SU-DHL-6 (cell line): ENCODE results near the gene PPP2R3A.
A peak's percentile ranks its signal among the peaks of the same experiment; 100 is the strongest.

ENCODE experiments used
- H2AFZ ChIP-seq: fragments of 200-600 bp; sonication (generic); 2 replicates; pipeline ENCODE4 v1.6.1; 2014; ENCODE audit warnings: low read depth, mild to moderate bottlenecking, moderate library complexity, mixed read lengths, antibody characterized with exemption, low read length; ENCODE audit not compliant: severe bottlenecking
- H3F3A ChIP-seq: fragments of 200-600 bp; shearing (Covaris generic); 2 replicates; pipeline ENCODE4 v1.6.0; 2016; ENCODE audit warnings: antibody characterized with exemption, mild to moderate bottlenecking; ENCODE audit not compliant: insufficient read depth
- H3K27ac ChIP-seq: fragments of 200-600 bp; sonication (generic); 2 replicates; pipeline ENCODE4 v1.5.1; 2016; ENCODE audit warnings: low read depth, mild to moderate bottlenecking, low read length, moderate library complexity, mixed read lengths
- H3K27me3 ChIP-seq: fragments of 200-600 bp; sonication (generic), shearing (Covaris generic); 2 replicates; pipeline ENCODE4 v1.6.0; 2014; ENCODE audit warnings: mild to moderate bottlenecking, low read length
- H3K36me3 ChIP-seq: fragments of 200-600 bp; sonication (generic); 2 replicates; pipeline ENCODE4 v1.6.1; 2014; ENCODE audit warnings: mild to moderate bottlenecking, low read length, mixed read lengths
- H3K4me2 ChIP-seq: fragments of 300-600, 200-600 bp; shearing (Covaris generic), sonication (generic); 2 replicates; pipeline ENCODE4 v1.6.0; 2014; ENCODE audit warnings: low read length, low read depth, mild to moderate bottlenecking; ENCODE audit not compliant: poor library complexity, severe bottlenecking
- H3K4me3 ChIP-seq: fragments of 200-600 bp; sonication (generic); 2 replicates; pipeline ENCODE4 v1.5.1; 2014; ENCODE audit warnings: antibody characterized with exemption, low read length, mild to moderate bottlenecking, mixed read lengths; ENCODE audit not compliant: insufficient read depth, poor library complexity, severe bottlenecking
- H3K79me2 ChIP-seq: fragments of 200-600 bp; sonication (generic); 2 replicates; pipeline ENCODE4 v1.6.1; 2014; ENCODE audit warnings: mild to moderate bottlenecking, low read length, moderate library complexity; ENCODE audit not compliant: insufficient read depth
- H3K9ac ChIP-seq: fragments of 200-600 bp; sonication (generic); 2 replicates; pipeline ENCODE4 v1.7.0; 2014; ENCODE audit warnings: mild to moderate bottlenecking, low read length
- H3K9me2 ChIP-seq: fragments of 200-600 bp; sonication (generic); replicated peaks from 2 replicates; pipeline ENCODE4 v1.6.1; 2014; ENCODE audit warnings: low read length; ENCODE audit not compliant: insufficient read depth
- H3K9me3 ChIP-seq: fragments of 200-600 bp; sonication (generic); 2 replicates; pipeline ENCODE4 v1.6.1; 2014; ENCODE audit warnings: low read length, mixed read lengths; ENCODE audit not compliant: insufficient read depth
- H4K20me1 ChIP-seq: fragments of 200-600 bp; sonication (generic); 2 replicates; pipeline ENCODE4 v1.6.1; 2014; ENCODE audit warnings: low read depth, mild to moderate bottlenecking, antibody characterized with exemption, low read length, moderate library complexity, mixed read lengths
- CTCF ChIP-seq: fragments of 200-600 bp; sonication (generic); IDR thresholded peaks from one replicate; pipeline ENCODE4 v1.5.1; 2017; ENCODE audit warnings: antibody characterized with exemption, mild to moderate bottlenecking, low read length, moderate library complexity; ENCODE audit not compliant: insufficient read depth, poor library complexity, severe bottlenecking
- EZH2phosphoT487 ChIP-seq: fragments of 200-600 bp; sonication (generic), shearing (Covaris generic); conservative IDR thresholded peaks from 2 replicates; pipeline ENCODE4 v1.6.1; 2018; ENCODE audit warnings: mild to moderate bottlenecking, antibody characterized with exemption, low read length, moderate library complexity, mixed read lengths

PPP2R3A gene

GRCh38 chr3:136070953-136071949, 105.7 kb downstream of the PPP2R3A start:
- H3K27me3 ChIP-seq: no peaks in the 10 kb centered on the region
- TF ChIP-seq EZH2phosphoT487 (no peak), CTCF (peak; percentile 36)
- H3K9ac ChIP-seq: no peak overlapping the region
- no peak overlapping the region for H3K27ac ChIP-seq
- H3K4me2 ChIP-seq: no peak overlapping the region
- no peak overlapping the region for H2AFZ ChIP-seq
- no peaks in the 10 kb centered on the region for H3K9me2 ChIP-seq
- no peaks in the 10 kb centered on the region for H3K79me2 ChIP-seq
- no peaks in the 10 kb centered on the region for H3F3A ChIP-seq
- H4K20me1 ChIP-seq: no peaks in the 10 kb centered on the region
- H3K4me3 ChIP-seq: no peak overlapping the region
- no peaks in the 10 kb centered on the region for H3K9me3 ChIP-seq
- H3K36me3 ChIP-seq: no peaks in the 10 kb centered on the region

GRCh38 chr3:136074546-136075170, 109.1 kb downstream of the PPP2R3A start:
- Histone ChIP-seq H3K79me2 (no peaks in the 10 kb centered on the region), H3K9ac (no peak overlapping the region), H3K27me3 (no peaks in the 10 kb centered on the region), H3K4me2 (no peak overlapping the region), H3K9me2 (no peaks in the 10 kb centered on the region), H3K36me3 (no peaks in the 10 kb centered on the region), H3K9me3 (no peaks in the 10 kb centered on the region), H4K20me1 (no peaks in the 10 kb centered on the region), H2AFZ (no peak overlapping the region), H3K27ac (no peak overlapping the region), H3K4me3 (no peak overlapping the region), H3F3A (no peaks in the 10 kb centered on the region)
- TF ChIP-seq EZH2phosphoT487: no peak
- TF ChIP-seq CTCF: no peak

- Histone ChIP-seq H3K4me3 (no peak overlapping the region), H3K9ac (no peak overlapping the region), H2AFZ (no peak overlapping the region), H3K36me3 (no peaks in the 10 kb centered on the region), H4K20me1 (no peaks in the 10 kb centered on the region), H3K27me3 (no peaks in the 10 kb centered on the region), H3K9me3 (no peaks in the 10 kb centered on the region), H3K4me2 (no peak overlapping the region), H3K27ac (no peak overlapping the region), H3K9me2 (no peaks in the 10 kb centered on the region), H3F3A (no peaks in the 10 kb centered on the region), H3K79me2 (no peaks in the 10 kb centered on the region)
- TF ChIP-seq EZH2phosphoT487 (no peak), CTCF (peak; percentile 93)
Observed at GRCh38 chr3:136075218-136075808, 109.8 kb downstream of the PPP2R3A start.
